Smooth muscle cell (in vitro differentiated cells): ENCODE data around the gene NOXA1. TPM values are rescaled to one million over a fixed set of nuclear protein-coding genes. Genes with fewer than 3 reads are reported as not detected.

ENCODE experiments used
- DNase-seq: peaks from one replicate; lab custom pipeline; 2025; ENCODE audit not compliant: unreplicated experiment; lab: John Stamatoyannopoulos, UW
- H2AFZ ChIP-seq: fragments of 200-600 bp; sonication (generic); 2 replicates; pipeline ENCODE4 v1.6.0; 2016; ENCODE audit warnings: antibody characterized with exemption, low read depth, mild to moderate bottlenecking
- H3F3A ChIP-seq: fragments of 200-600 bp; sonication (generic); 2 replicates; pipeline ENCODE4 v1.6.0; 2017; ENCODE audit warnings: antibody characterized with exemption, low read depth
- H3K27ac ChIP-seq: fragments of 200-600 bp; sonication (generic); 2 replicates; pipeline ENCODE4 v1.5.1; 2016; ENCODE audit warnings: low read depth, mild to moderate bottlenecking
- H3K27me3 ChIP-seq: fragments of 200-600 bp; sonication (generic); 2 replicates; pipeline ENCODE4 v1.6.1; 2016; ENCODE audit warnings: low read depth, mild to moderate bottlenecking
- H3K36me3 ChIP-seq: fragments of 200-600 bp; sonication (generic); 2 replicates; pipeline ENCODE4 v1.5.1; 2016; ENCODE audit warnings: low read depth
- H3K4me1 ChIP-seq: fragments of 200-600 bp; sonication (generic); 2 replicates; pipeline ENCODE4 v1.5.1; 2016; ENCODE audit warnings: low read depth
- H3K4me2 ChIP-seq: fragments of 200-600 bp; sonication (generic); 2 replicates; pipeline ENCODE4 v1.6.0; 2016; ENCODE audit warnings: mild to moderate bottlenecking
- H3K4me3 ChIP-seq: fragments of 200-600 bp; sonication (generic); 2 replicates; pipeline ENCODE4 v1.5.1; 2016; ENCODE audit warnings: mild to moderate bottlenecking
- H3K79me2 ChIP-seq: fragments of 200-600 bp; sonication (generic); 2 replicates; pipeline ENCODE4 v1.6.0; 2016; ENCODE audit warnings: low read depth, mild to moderate bottlenecking
- H3K9ac ChIP-seq: fragments of 200-600 bp; sonication (generic); 2 replicates; pipeline ENCODE4 v1.6.0; 2016; ENCODE audit warnings: low read depth
- H3K9me3 ChIP-seq: fragments of 200-600 bp; sonication (generic); replicated peaks from 2 replicates; pipeline ENCODE4 v1.5.1; 2016; ENCODE audit warnings: low read depth
- H4K20me1 ChIP-seq: fragments of 200-600 bp; sonication (generic); 2 replicates; pipeline ENCODE4 v1.6.0; 2016; ENCODE audit warnings: low read depth
- CTCF ChIP-seq: fragments of 200-600 bp; sonication (generic); IDR thresholded peaks from 2 replicates; pipeline ENCODE4 v1.5.1; 2017; ENCODE audit warnings: borderline replicate concordance, mild to moderate bottlenecking, antibody characterized with exemption; ENCODE audit not compliant: insufficient read depth, poor library complexity, severe bottlenecking
- WGBS: methylation state at CpG from one replicate; pipeline ENCODE4 v1.1.7; 2016; ENCODE audit warnings: low lambda C conversion rate; 5-methylcytosine and 5-hydroxymethylcytosine counted together
- polyA plus RNA-seq: library from polyadenylated mRNA; unstranded; fragments of >200 nt; fragmentation: Nextera tagmentation; extraction: Ambion mirVana; gene quantifications from 2 replicates; pipeline ENCODE4 v1.2.1, GENCODE V29; 2016
- total RNA-seq: library from RNA; depleted of rRNA; stranded (reverse); fragments of >200 nt; gene quantifications from 2 replicates; pipeline ENCODE4 v1.2.3, GENCODE V29; 2014

The NOXA1 gene
- total and polyA plus RNA-seq, 2 experiments from 2014 or later, result 0.09 to 0.81 TPM

GRCh38 chr9:137460363-137461315, 37.4 kb downstream of the NOXA1 start:
- no peak overlapping the region for H2AFZ ChIP-seq
- H3K79me2 ChIP-seq, result peaks cover 6% of the 10 kb centered on the region
- no peak overlapping the region for H3K9ac ChIP-seq
- H3K27ac ChIP-seq, result no peak overlapping the region
- WGBS, result 95% methylated on average over 31 of the region's 31 CpGs
- H3K36me3 ChIP-seq, result no peaks in the 10 kb centered on the region
- peaks cover 4% of the 10 kb centered on the region for H3K27me3 ChIP-seq
- no peak overlapping the region for H3K4me3 ChIP-seq
- peaks cover 12% of the 10 kb centered on the region for H4K20me1 ChIP-seq
- TF ChIP-seq CTCF, result no peak
- H3K9me3 ChIP-seq, result no peaks in the 10 kb centered on the region
- DNase-seq, result no peak
- peaks cover 11% of the 10 kb centered on the region for H3K4me1 ChIP-seq
- no peak overlapping the region for H3K4me2 ChIP-seq
- H3F3A ChIP-seq, result no peaks in the 10 kb centered on the region

- Histone ChIP-seq H3K36me3 (no peaks in the 10 kb centered on the region), H3K4me2 (no peak overlapping the region), H3K4me1 (peaks cover 11% of the 10 kb centered on the region), H4K20me1 (peaks cover 12% of the 10 kb centered on the region), H3K27me3 (peaks cover 4% of the 10 kb centered on the region), H3K79me2 (peaks cover 6% of the 10 kb centered on the region), H3K9me3 (no peaks in the 10 kb centered on the region), H3K4me3 (no peak overlapping the region), H3F3A (no peaks in the 10 kb centered on the region), H2AFZ (no peak overlapping the region), H3K27ac (no peak overlapping the region), H3K9ac (no peak overlapping the region)
- no peak for DNase-seq
- WGBS, result 86% methylated on average over 20 of the region's 21 CpGs
- TF ChIP-seq CTCF, result no peak
These were observed 38.1 kb downstream of the NOXA1 start for GRCh38 chr9:137461316-137461662.

- Histone ChIP-seq H3F3A (no peaks in the 10 kb centered on the region), H3K79me2 (peaks cover 6% of the 10 kb centered on the region), H3K9me3 (no peaks in the 10 kb centered on the region), H3K27me3 (peaks cover 4% of the 10 kb centered on the region), H3K9ac (no peak overlapping the region), H3K36me3 (no peaks in the 10 kb centered on the region), H3K27ac (no peak overlapping the region), H4K20me1 (peaks cover 12% of the 10 kb centered on the region), H2AFZ (no peak overlapping the region), H3K4me3 (no peak overlapping the region), H3K4me2 (peak overlapping the region; percentile 67), H3K4me1 (peaks cover 11% of the 10 kb centered on the region)
- no peak for TF ChIP-seq CTCF
- 24% methylated on average over 49 of the region's 52 CpGs for WGBS
- DNase-seq, result no peak
These were observed 38.6 kb downstream of the NOXA1 start for GRCh38 chr9:137461663-137462395.
